HG02970 (cell line): ENCODE data around the gene ZNF420.

Experiments
- ATAC-seq: cut with Tn5 transposase; IDR thresholded peaks from one replicate; pipeline ENCODE4 v1.9.1; 2021; ENCODE audit warnings: mild to moderate bottlenecking, moderate library complexity, moderate number of reproducible peaks; ENCODE audit not compliant: unreplicated experiment, low FRiP score

Gene ZNF420

GRCh38 chr19:37136111-37136510 is 57.9 kb downstream of the ZNF420 start:
- no peak for ATAC-seq

GRCh38 chr19:37148214-37148613 is 70.0 kb downstream of the ZNF420 start:
- ATAC-seq: no peak

- ATAC-seq: no peak
Measured at GRCh38 chr19:37160153-37160552, 81.9 kb downstream of the ZNF420 start.

GRCh38 chr19:37165635-37166034 is 87.4 kb downstream of the ZNF420 start:
- ATAC-seq: no peak

DNA sequence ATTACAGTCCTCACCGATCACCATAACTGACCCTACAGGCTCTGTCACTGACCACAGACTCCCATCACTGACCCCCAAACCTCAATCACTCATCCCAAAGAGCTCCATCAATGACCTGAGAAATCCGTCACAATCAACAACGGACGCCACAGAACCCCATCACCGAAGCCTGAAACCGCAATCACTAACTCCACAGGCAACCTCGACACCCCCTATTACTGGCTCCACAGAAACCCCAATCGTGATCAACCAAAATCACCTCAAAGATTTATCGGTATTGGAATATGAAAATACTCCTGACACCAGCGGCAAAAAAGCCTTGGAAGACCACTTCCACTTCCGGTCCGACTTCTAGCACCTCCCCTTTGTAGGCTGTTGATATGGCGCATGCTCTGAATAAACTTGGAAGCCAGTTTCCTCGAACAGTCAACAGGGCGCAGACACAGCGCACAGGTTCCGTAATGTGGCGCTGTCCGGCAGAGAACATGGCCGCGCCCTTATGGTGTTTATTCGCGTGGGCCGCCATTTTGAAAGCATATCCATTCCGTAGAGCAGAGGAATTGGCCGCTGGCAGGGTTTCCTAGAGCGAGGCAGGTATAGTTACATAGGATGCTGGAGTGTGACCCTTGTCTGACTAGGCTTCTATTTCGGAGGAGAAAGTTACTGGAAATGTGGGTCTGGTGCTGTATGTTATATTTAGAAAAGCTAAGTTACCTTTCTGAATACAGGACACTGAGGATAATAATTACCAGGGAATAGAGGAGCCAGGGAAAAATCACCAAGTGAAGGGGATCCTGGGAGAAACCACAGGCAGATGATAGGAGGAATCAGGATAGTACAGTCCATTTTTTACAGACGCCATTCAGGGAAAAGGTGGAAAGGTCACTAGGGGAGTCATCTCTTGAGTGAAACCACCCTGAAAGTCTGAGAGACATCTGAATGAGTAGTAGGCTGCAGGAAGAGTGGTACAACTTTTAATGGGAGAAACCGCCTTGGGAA is 94.4 kb downstream of the ZNF420 start, which contains the start of gene ZNF585A:
ZNF585A (minus strand) TSS at position 328 of the 999 bp plus-strand sequence. CDS start 2,785 bp downstream, outside the sequence.
- peak; percentile 96 for ATAC-seq
